GM12891 (cell line): ENCODE data around the gene CDH13.

Experiments used
- PAX5 ChIP-seq: IDR thresholded peaks from 2 replicates; pipeline ENCODE4 v1.6.1; 2011; ENCODE audit warnings: low read length, moderate library complexity, mild to moderate bottlenecking; ENCODE audit not compliant: insufficient read depth, severe bottlenecking
- POLR2A ChIP-seq: IDR thresholded peaks from 2 replicates; pipeline ENCODE4 v1.6.1; 2011; ENCODE audit warnings: low read depth, low read length, control low read depth
- POLR2AphosphoS5 ChIP-seq: IDR thresholded peaks from 2 replicates; pipeline ENCODE4 v1.6.1; 2011; ENCODE audit warnings: low read depth, low read length, control low read depth
- SPI1 ChIP-seq: IDR thresholded peaks from 2 replicates; pipeline ENCODE4 v1.6.1; 2011; ENCODE audit warnings: low read depth, low read length, control low read depth
- TAF1 ChIP-seq: IDR thresholded peaks from 2 replicates; pipeline ENCODE4 v1.6.1; 2011; ENCODE audit warnings: low read depth, low read length, control low read depth

- TF ChIP-seq POLR2AphosphoS5 (no peak), POLR2A (no peak), TAF1 (no peak), SPI1 (no peak), PAX5 (no peak)
Measured at GRCh38 chr16:83068686-83069085, 441.9 kb downstream of the CDH13 start.
